ENCODE results near the gene RREB1.

RREB1 gene

GRCh38 chr6:7166410-7167293, 58.9 kb downstream of the RREB1 start:
- no peak for DNase-seq

GRCh38 chr6:7169296-7169721, 61.5 kb downstream of the RREB1 start:
- no peak for DNase-seq

DNA sequence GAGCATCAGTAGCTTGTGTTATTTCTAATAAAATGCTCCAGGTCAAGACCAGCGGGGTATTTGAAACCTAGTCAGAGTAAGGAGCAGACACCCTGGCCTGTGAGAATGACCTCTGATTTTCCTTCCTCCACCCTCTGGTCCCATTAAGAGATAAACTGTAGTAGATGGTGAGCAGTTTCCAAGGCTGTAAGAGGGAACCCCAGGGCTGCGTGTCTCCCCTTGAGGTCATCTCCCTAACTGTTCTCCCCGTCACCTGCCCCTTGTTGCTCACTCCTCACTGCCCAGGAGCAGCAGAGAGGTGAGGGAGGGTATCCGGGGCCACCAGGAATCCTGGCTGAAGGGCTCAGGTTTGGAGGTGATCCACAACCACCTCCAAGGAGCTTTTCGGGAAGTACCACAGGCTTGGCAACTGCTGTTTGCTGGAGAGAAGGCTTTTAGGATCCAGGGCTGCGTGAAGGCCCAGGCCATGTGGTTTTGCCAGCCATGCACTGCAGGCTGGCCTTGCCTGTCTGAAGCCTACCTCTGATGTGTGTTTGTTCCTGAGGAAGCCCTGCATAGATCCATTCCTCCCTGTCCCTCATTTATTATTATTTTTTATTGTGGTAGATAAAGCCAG, 62.5 kb downstream of the RREB1 start:
- DNase-seq, result no peak

- no peak for DNase-seq
Measured at GRCh38 chr6:7171119-7171518, 63.4 kb downstream of the RREB1 start.

DNA sequence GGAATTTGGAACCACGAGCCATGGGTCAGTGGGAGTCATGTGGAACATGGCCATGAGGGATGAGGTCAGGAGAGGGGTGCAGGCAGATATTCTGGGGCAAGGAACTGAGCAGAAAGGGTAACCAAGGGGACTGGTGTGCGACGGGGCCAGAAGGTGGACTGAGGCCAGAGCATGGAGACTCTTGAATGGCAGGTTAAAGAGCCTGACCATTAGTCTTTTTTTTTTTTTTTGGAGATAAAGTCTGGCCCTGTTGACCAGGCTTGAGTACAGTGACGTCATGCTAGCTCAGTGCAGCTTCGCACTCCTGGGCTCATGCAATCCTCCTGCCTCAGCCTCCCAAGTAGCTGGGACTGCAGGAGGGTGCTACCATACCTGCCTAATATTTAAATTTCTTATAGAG, 64.0 kb downstream of the RREB1 start:
- no peak for DNase-seq

DNA sequence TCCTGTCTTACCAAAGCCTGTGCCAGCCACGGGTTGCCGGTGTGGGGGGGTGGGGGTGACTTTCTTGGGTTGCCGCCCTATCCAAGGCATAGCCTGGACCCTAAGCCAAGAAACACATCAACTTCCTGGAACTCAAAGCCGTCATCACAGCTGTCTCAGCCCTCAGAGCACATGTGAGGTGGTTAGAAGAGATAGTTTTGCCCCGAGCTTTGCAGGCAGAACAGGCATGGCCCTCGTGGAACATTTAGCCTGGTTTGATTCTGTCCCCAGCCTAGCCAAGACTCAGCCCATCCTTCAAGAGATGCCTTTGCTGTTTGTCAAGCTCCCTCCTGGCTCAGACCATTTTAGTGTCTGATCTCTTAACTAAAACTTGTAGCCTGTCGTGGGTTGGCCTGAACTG, 64.9 kb downstream of the RREB1 start:
- no peak for DNase-seq

DNA sequence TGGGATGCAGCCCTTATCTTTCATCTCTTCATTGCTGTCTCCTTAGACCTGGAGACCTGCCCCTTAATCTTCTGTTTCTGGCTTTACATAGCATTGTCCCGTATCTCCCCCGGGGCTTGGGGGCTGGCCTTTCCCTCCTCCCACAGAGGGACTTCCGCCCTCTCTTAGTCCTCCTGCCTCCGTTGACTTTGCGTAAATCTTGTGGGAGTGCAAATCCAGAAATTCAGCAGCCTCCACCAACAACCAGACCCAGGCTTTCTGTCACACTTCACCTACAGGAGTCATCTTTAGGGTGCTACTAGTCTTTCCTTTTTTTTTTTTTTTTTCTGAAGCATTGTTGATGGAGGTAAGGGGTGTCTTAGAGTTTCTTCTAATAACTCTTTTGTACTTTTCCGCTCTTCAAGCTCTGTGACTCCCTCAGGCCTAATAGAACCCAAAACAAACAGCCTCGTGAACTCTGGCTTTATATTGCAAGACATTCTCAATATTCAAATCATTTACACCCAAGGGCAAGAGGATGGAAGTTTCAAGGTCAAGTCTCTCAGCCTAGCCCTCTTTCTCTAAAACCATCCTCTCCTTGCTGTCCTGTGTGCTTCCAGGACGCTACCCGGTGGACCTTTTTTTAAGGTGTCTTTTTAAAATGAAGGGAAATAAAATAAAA, 66.2 kb downstream of the RREB1 start:
- DNase-seq, result no peak

DNA sequence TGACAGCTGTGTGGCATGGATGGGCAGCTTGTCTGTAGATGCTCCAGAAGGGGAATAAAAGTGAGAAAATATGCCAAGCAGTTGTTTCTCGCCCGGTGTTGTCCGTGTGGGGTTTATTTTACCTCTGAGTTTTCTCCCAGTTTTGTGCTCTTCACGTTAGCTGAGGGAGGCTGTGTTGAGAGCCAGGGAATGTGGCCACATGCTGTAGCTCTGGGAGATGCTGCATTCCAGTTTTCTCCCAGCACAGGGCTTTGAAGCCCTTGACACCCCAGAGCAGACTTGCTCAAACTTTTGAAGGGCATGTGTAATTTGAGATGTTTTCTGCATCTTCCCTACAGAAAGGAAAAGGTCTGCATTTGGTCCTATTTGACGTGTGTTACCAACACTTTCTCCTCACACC, 67.7 kb downstream of the RREB1 start:
- no peak for DNase-seq

GRCh38 chr6:7176208-7176607, 68.4 kb downstream of the RREB1 start:
- DNase-seq, result no peak

DNA sequence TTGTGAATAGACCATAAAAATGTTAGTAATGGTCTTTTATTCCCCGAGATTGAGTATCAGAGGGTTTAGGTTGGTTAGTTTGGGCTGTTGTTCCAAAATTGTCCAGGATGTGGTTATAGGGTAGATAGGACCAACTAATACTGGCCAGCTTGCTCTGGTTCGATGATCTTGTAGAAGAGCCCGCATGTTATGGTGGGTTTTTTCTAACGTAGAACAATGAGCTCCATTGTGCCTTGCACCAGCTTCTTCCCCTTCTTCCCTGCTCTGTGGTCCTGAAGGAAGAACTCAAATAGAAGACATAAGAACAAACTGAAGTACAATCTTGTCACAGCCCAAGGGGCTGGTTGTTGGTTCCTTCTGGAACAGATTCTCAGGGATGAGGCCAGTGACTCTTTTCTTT, 70.5 kb downstream of the RREB1 start:
- no peak for DNase-seq

DNA sequence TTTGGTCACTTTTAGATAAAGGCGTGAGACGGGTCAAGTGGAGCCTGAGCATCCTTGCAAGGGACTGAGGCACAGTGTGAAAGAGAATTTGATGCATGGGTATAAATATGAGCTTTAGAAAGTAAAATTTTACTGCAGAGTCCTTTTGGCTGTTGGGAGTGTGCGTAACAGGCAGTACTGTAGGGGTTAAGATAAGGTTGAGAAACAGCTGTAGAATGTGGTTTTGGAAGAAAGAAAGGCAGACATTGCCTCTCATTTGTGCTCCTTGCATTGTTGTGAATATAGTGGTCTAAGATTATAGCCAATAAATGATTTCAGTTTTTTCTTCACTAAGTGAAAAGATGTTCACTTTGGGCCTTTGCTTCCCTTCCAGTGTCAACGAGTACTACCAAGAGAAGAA, 73.0 kb downstream of the RREB1 start:
- no peak for DNase-seq

- no peak for DNase-seq
Measured at GRCh38 chr6:7183707-7184106, 75.9 kb downstream of the RREB1 start.

- no peak for DNase-seq
Measured at GRCh38 chr6:7184502-7184901, 76.7 kb downstream of the RREB1 start.

DNA sequence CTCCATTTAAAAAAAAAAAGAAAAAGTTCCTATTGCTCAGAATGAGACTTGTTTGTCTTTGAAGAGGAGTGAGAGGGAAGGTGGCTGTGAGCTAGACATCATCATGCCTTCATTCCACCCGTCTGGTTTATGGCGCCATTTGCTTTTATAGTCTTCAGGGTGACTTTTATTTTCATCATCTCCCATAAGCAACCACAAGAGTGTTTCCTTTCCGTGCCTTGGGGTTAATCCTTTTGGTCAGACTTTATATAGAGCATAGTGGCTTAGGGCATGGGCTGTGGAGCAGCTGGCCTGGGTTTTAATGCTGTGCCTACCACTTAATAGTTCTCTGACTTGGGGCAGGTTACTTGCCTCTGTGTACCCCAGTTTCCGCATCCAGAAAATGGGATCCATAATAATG, 77.8 kb downstream of the RREB1 start:
- DNase-seq, result no peak

DNA sequence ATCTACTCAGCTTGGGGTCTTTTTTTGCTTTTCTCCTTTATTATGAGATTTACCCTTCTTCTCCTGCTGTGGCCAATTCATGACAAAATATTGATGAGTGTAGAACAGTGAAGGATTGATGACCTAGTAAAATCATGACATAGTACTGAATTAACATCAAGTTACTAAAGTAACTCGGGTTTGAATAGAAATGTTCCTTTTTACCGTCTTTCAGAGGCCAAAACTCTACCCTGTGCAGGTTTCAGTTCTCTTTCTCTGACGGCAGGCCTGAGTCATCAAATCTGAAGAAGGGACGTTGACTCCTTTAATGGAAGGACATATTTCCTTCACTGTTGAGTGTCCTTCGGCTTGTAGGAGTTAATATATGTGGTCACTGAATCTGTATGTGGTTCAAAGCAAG, 80.7 kb downstream of the RREB1 start:
- DNase-seq, result no peak

GRCh38 chr6:7189101-7189758, 81.5 kb downstream of the RREB1 start:
- DNase-seq, result no peak

GRCh38 chr6:7190791-7191190, 83.0 kb downstream of the RREB1 start:
- DNase-seq, result no peak

DNA sequence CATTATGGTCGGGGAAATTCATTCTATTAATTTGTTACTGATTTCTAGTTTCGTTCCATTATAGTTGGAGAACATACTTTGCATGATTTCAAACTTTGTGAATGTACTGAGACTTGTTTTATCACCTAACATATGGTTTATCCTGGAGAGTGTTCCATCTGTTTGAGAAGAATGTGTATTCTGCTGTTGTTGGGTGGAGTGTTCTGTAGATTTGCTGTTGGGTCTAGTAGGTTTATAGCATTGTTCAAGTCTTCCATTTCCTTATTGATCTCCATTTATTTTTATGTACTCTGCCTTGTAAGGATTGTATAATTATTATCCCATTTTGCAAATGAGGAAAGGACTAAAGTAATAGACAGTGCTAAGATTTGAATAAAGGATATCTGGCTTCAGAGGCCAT, 85.4 kb downstream of the RREB1 start:
- DNase-seq, result no peak

DNA sequence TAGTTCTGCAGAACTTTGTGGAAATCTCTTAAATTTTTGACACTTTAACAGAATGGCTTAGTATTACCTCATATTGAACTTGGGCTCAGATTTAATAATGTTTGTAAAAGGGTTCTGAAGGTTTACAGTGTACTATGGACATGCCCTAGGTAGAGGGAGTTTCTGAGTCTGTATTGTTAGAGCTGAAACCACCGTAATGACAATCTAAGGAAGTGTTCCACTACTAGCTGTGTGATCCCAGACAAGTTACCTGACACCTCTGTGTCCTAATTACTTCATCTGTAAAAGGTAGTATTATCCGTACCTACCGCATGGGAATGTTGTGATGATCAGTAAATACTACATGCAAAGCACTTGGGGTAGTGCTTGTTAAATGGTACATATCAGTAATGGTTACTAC, 86.9 kb downstream of the RREB1 start:
- DNase-seq, result no peak

DNA sequence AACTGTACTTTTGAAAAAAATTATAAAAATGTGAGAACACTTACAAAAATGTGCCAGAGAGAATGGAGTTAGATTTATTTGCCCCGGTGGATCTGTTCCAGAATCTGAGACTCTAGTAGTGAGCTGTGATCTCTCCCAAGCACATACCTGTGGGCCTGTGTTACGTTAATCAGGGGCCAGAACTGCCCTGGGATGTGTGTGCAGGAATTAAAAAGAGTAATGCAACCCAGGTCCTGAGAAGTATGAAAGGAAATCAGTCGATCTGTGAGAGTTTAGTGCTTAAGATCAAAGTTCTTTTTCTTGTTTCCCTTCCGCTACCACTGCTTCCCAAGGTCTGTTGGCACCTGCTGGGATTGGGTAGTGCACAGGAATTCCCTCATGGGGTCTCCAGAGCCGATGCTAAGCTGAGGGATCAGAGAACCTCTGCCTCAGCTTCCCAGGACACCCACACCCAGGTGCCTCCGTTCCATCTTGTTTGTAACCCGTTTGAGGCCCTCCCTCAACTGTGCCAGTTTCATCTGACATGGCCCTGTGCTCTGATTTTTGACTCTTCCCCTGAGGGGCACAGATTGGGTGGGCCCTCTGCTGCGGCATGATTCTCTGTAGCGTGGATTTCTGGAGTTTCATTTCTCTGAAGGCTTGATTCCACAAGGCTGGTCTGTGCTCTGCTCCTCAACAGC, 87.7 kb downstream of the RREB1 start:
- no peak for DNase-seq

DNA sequence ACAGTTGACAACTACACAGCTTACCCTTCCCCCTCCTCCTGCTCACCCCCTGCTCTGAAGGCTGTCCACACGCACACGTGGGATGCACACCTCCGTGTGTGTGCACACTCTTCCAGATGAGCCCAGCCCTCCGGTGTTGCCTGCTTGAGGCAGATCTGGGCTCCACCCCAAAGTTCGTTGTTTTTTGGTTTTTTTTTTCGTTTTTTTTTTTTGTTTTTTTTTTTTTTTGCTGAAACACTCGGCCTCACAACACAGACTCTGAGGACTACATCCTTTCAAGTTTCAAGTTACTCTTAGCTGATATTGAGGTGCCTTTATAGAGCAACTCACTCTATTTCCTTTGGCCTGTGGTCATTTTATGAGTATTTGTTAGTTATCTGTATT, 88.2 kb downstream of the RREB1 start:
- DNase-seq, result no peak

DNA sequence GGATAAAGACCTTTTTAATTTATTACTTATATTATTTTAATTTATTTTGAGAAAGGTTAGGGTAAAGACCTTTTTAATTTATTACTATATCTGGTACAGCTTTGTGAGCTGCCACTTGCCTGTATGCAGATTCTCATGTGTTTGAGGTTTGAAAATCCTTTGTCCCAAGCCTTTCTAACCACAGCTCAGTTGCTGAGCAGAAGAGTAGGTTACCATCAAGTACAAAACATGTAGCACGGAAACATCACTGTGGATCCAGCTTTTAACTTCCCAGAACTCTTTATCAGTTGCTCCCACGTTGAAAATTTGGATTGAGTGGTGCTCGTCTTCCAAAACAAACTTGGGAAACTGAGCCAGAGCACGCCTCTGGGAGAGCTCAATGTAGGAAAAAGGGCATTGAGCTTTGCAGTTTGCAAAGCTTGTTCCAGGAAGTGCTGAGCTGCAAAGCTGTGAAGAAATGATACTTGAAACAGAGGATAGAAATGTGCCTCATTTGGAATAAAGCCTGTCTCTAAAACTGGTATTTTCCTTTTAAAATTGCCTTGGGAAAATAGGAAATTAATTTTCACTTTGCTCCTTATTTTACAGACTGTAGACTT, 89.0 kb downstream of the RREB1 start:
- DNase-seq, result no peak

GRCh38 chr6:7197747-7198146, 90.0 kb downstream of the RREB1 start:
- DNase-seq, result no peak
